Head of caudate nucleus (tissue), 42 donors: ENCODE results near the gene IL1R1.

Experiments
- DNase-seq, 42 donors: peaks; one replicate each; pipeline versions ENCODE4 v3.0.0 to v3.0.0-alpha.2; 2020 to 2021; ENCODE audit warnings: mixed read lengths in 7 of 42
- intact Hi-C: fragments of 100-400 bp; cut with DNase I; formaldehyde crosslinking; loops from one replicate; pipeline ENCODE4 v1.15.0; 2022

Gene IL1R1

DNA sequence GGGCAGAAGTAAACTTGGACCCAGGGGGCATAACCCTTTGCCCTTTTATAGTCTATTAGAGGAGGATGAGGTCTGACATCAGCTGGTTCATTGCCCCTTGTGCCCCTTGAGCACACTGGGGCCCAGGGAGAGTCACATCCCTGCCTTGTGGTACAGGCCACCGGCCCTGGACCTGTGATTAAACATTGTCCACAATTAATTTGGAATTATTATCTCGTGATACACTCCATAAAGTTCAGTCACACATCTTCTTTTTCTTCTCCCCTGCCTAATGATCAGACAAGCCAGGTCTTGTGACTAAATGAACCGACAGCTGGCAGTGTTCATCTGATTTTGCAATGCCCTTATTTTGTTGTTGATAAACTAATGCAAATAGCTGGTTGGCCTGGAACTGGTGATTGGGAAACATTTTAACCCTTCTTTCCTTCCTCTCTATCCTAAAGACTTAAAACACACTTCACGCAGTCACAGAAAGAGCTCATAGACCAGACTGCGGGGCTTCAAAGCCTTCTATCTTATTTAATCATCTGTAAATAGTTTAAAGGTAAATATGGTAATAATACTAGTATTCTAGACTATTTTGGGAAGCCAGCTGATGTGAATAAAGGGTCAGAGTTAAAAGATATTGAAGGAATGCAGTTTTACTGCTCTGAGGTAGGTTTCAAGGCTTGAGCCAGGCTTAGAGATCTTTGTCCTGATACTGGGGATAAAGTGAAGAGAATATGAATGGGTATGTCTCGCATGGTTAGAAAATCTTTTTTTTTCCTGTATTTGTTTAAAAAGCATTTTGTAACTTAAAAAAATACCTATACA lies 13.4 kb downstream of the IL1R1 start:
- intact Hi-C loops, result no loop called here

DNA sequence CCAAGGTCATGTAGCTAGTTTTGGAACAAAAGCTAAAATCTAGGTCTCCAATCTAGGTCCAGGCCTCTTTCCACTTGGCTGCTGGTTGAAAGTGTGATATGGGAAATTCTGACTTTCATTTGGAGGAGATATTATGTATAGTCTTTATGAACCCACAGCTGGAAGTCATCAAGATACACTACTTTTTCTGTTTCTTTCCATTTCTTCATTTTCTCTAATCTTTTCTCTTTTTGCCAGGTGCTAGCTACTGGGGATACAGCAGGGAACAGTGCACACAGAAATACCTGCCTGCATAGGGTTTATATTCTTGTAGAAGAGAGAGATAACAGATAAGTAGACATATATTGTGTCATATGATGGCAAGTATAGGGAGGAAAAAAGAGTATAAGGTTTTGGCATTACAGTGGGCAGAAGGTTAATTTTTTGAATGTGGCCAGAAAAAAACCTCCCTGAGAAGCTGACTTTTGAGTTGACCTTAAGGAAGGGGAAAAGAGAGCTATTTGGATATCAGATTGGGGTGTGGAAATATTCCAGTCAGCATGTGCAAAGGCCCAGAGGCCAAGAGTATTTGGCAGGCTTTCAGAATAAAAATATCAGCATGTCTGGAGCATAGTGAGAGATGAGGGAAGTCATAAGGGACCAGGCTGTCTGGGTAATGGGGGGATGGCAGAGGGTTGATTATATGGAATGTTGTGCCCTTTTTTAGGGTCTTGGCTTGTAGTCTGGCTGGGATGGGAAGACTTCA lies 15.6 kb downstream of the IL1R1 start:
- DNase-seq, result no peak
- intact Hi-C loops, result no loop called here

More for the DNA sequence above, 13.4 kb downstream of the IL1R1 start:
- DNase-seq, result no peak

DNA sequence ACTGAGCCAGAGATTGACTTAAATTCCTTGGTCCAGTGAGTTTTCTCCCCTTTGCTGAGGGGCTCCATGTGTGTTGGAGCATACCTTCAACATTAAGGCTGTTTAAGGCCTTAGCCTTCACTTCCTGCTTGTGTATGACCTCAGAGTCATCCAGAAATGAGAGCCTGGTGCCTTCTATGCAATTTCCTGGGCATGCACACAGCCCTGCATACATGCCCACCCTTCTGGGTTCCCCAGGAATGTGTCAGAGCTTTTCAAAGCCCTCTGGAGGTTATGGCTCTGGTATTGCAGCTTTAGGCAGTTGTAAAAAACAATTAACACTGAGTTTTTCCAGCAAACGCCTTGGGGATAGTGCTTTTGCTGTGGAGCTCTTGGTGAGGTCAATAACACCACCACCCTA lies 16.7 kb downstream of the IL1R1 start:
- intact Hi-C loops, result no loop called here
- no peak for DNase-seq

GRCh38 chr2:102166189-102166845 lies 23.8 kb downstream of the IL1R1 start:
- intact Hi-C loops, result no loop called here
- DNase-seq, result peak in 8 of 42 donors; percentile 7 to 52 (median 27)

- no peak for DNase-seq
- intact Hi-C loops, result no loop called here
Observed at GRCh38 chr2:102168026-102168771, 25.7 kb downstream of the IL1R1 start.

- intact Hi-C loops, result no loop called here
- DNase-seq, result no peak
Observed at GRCh38 chr2:102171946-102172345, 29.4 kb downstream of the IL1R1 start.

DNA sequence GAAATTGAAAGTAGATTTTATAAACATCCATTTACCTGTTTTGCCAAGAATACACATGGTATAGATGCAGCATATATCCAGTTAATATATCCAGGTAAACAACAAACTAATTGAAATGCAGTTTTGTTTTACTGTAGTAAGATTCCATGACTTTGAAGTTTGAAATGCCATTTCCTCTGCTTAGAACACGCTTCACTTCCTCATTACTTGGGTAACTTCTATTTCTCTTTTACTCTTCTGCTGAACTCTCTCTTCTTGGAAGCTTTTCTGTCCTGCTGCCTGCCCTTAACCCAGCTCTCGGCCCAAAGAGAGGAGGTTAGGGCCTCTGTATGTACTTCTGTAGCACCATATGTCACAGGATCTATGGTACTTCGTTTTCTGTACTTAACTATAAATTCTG lies 30.2 kb downstream of the IL1R1 start:
- intact Hi-C loops, result no loop called here

GRCh38 chr2:102176172-102176571 lies 33.6 kb downstream of the IL1R1 start:
- intact Hi-C loops, result no loop called here
- no peak for DNase-seq

More for the DNA sequence above, 30.2 kb downstream of the IL1R1 start:
- no peak for DNase-seq

GRCh38 chr2:102177814-102178478 lies 35.4 kb downstream of the IL1R1 start:
- intact Hi-C loops, result no loop called here

GRCh38 chr2:102179061-102179460 lies 36.5 kb downstream of the IL1R1 start:
- DNase-seq, result no peak
- intact Hi-C loops, result no loop called here

More at GRCh38 chr2:102177814-102178478, 35.4 kb downstream of the IL1R1 start:
- DNase-seq, result no peak

- intact Hi-C loops, result loop anchor here (10.0 kb wide), 1 partner anchor 55 kb away; no protein-coding TSS in a partner anchor
- DNase-seq, result no peak
Observed at GRCh38 chr2:102179788-102180686, 37.5 kb downstream of the IL1R1 start.

DNA sequence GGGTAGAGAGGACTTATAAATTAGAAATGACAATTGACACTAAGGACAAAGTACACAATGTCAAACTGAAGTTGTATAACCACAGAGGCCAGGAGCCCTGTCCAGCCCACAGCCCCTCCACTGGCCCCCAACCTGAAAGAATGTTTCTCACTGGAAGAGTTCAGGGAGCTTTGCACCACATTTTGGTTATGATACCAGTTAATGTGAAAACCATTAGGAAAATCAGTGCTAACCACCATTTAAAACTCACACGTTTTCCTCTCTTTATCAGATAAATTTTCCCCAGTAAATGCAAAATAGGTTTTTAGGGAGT lies 38.1 kb downstream of the IL1R1 start:
- DNase-seq, result no peak
- intact Hi-C loops, result loop anchor here (10.0 kb wide), 1 partner anchor 54 kb away; no protein-coding TSS in a partner anchor

DNA sequence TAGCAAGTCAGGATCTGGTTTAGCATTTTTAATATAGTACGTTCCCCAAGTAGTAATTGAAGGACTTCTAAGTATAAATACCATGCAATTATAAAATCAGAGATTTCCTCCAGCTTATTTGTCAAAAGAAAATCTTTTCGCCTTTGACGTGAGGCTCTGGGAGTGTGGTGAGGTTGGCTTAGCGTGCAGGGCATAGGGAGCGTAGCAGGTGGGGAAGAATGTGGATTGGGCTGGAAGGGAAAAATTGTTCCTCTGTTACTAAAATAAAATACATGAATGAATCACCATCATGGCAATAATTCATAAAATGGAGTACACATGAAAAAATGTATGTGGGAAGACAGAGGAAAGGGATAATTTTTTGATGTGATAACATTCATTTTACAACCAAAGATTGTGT lies 38.8 kb downstream of the IL1R1 start:
- intact Hi-C loops, result loop anchor here (10.0 kb wide), 1 partner anchor 53 kb away; no protein-coding TSS in a partner anchor
- DNase-seq, result no peak

GRCh38 chr2:102181919-102182635 lies 39.5 kb downstream of the IL1R1 start:
- no peak for DNase-seq
- intact Hi-C loops, result loop anchor here (10.0 kb wide), 1 partner anchor 53 kb away; no protein-coding TSS in a partner anchor

DNA sequence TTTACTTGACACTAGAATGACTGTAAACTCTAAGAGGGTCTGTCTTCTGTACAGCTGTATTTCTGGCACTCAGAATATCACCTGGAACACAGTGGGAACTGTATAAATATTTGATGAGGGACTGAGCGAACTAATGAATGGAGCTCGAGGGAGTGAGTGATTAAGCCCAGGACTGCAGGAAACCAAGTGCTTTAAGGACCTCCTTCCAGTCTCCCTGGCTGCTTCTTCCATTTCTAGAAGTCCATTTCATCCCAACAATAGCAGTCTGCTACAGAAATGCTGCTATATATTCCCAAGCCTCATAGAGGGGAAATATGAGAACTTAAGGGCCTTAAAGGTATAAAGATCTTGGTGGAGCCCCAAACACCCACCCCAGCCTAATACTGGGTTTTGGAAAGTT lies 41.5 kb downstream of the IL1R1 start:
- intact Hi-C loops, result loop anchor here (10.0 kb wide), 1 partner anchor 51 kb away; no protein-coding TSS in a partner anchor
- no peak for DNase-seq

- intact Hi-C loops, result loop anchor here (10.0 kb wide), 1 partner anchor 50 kb away; no protein-coding TSS in a partner anchor
- no peak for DNase-seq
Observed at GRCh38 chr2:102184568-102184967, 42.0 kb downstream of the IL1R1 start.

GRCh38 chr2:102185347-102185746 lies 42.8 kb downstream of the IL1R1 start:
- DNase-seq, result peak in 6 of 42 donors; percentile 7 to 55 (median 19)
- intact Hi-C loops, result loop anchor here (10.0 kb wide), 1 partner anchor 49 kb away; no protein-coding TSS in a partner anchor
